Heart right ventricle (tissue), 16 donors: Measurements from ENCODE around the gene RCAN3. TPM values are rescaled to one million over a fixed set of nuclear protein-coding genes. Genes with fewer than 3 reads are reported as not detected.

Experiments
- ATAC-seq, 8 donors: fragments of 200-7000 bp; cut with Tn5 transposase; one replicate each; pipeline ENCODE4 v1.9.1; 2020; ENCODE audit warnings: mild to moderate bottlenecking in 8 of 8, moderate library complexity in 8 of 8, moderate number of reproducible peaks in 1 of 8
- DNase-seq, 2 donors: peaks; one replicate each; pipeline ENCODE4 v3.0.0-alpha.2; 2020
- H3K27ac ChIP-seq, 10 donors: fragments of 200-600 bp; sonication (generic) in 2 of 10; one replicate each; pipeline versions ENCODE4 v1.5.0 to v1.8.0; 2020 to 2022; ENCODE audit warnings: mild to moderate bottlenecking in 3 of 10
- H3K27me3 ChIP-seq, 7 donors: fragments of 200-600 bp; one replicate each; pipeline ENCODE4 v1.8.0; 2021 to 2022; ENCODE audit warnings: mild to moderate bottlenecking in 2 of 7
- H3K36me3 ChIP-seq, 9 donors: fragments of 200-600 bp; sonication (generic) in 1 of 9; one replicate each; pipeline versions ENCODE4 v1.5.0 to v1.8.0; 2020 to 2022; ENCODE audit warnings: mild to moderate bottlenecking in 2 of 9
- H3K4me1 ChIP-seq, 9 donors: fragments of 200-600 bp; sonication (generic) in 1 of 9; one replicate each; pipeline versions ENCODE4 v1.5.0 to v1.8.0; 2020 to 2022; ENCODE audit warnings: mild to moderate bottlenecking in 4 of 9
- H3K4me3 ChIP-seq, 10 donors: fragments of 200-600 bp; sonication (generic) in 2 of 10; one replicate each; pipeline versions ENCODE4 v1.5.0 to v1.8.0; 2020 to 2022; ENCODE audit warnings: mild to moderate bottlenecking in 7 of 10, moderate library complexity in 2 of 10
- H3K9me3 ChIP-seq, 11 donors: fragments of 200-600 bp in 10 of 11; sonication (generic) in 2 of 11; one replicate each; pipeline versions ENCODE4 v1.5.0 to v1.8.0; 2013 to 2022; ENCODE audit warnings: mild to moderate bottlenecking in 2 of 11, control low read depth in 1 of 11, moderate library complexity in 1 of 11
- WGBS, 2 donors: extraction: QIAGEN DNeasy Blood & Tissue Kit; methylation state at CpG; one replicate each; pipeline ENCODE4 v1.1.7; 2013; ENCODE audit warnings: inconsistent platforms in 1 of 2; 5-methylcytosine and 5-hydroxymethylcytosine counted together
- intact Hi-C, 10 donors: fragments of 100-400 bp; cut with DNase I; formaldehyde crosslinking; loops; one replicate each; pipeline versions ENCODE4 v1.11.1 to v1.14.2; 2022
- polyA plus RNA-seq, 2 donors: library from polyadenylated mRNA; stranded (reverse); fragments of 200-250 nt; gene quantifications; one replicate each; pipeline ENCODE4 v1.2.3, GENCODE V29; 2013
- total RNA-seq, 10 donors: library from RNA; stranded (reverse); fragmentation: NEBNext Ultra II Directional in 3 of 10; extraction: Animal tissue kit (Norgen Biotek cat#: 25700) in 3 of 10; gene quantifications; one replicate each; pipeline versions ENCODE4 v1.2.1 to v1.2.4, GENCODE V29; 2021 to 2023
- TF ChIP-seq, protein P1 (sequence below), 9 donors: fragments of 200-600 bp; sonication (generic) in 2 of 9; IDR thresholded peaks; one replicate each; pipeline versions ENCODE4 v1.5.0 to v1.8.0; 2021 to 2022; ENCODE audit warnings: antibody characterized with exemption in 9 of 9, mild to moderate bottlenecking in 5 of 9, moderate library complexity in 1 of 9
- donor health status: Arrhythmogenic right ventricular cardiomyopathy.
- donor health status: ischemic (EF 13 %, LVEDD 7.1; RV severe dilation, severe dysfunction).
- donor health status: healthy with polysubstance abuse.
- donor health status: DM: no; HTN: yes; CAD: no.
- donor health status: DM: no; HTN: no; CAD: no.
- donor health status: ischemic (EF 25% LVEDD 6.9; RV normal size, moderate dysfunction).
- donor health status: ischemic (EF 25% LVEDD 5.7; RV mildly dilated, moderate dysfunction).
- donor health status: healthy.
- donor health status: DM: yes; HTN: yes; CAD: no.
- donor health status: Ischemic cardiomyopathy.
- donor health status: ischemic (EF 35%, LVEDD 5.7; RV mildly dilated, moderate dysfunction).
- donor health status: nonischemic (EF 11% LVEDD 7.7; RV severe dilation, severe dysfunction).
- donor health status: DM: yes; HTN: yes; CAD: no.
- donor health status: PGD.
- donor health status: ischemic (EF 29% LVEDD 5.4; RV normal size, mild dysfunction).
- donor health status: nonischemic (EF 23%, LVEDD 6.1; RV moderate dilation, normal function).

The RCAN3 gene
- total and polyA plus RNA-seq, 12 donors: 2.3 to 7.9 (median 5.5) TPM

DNA sequence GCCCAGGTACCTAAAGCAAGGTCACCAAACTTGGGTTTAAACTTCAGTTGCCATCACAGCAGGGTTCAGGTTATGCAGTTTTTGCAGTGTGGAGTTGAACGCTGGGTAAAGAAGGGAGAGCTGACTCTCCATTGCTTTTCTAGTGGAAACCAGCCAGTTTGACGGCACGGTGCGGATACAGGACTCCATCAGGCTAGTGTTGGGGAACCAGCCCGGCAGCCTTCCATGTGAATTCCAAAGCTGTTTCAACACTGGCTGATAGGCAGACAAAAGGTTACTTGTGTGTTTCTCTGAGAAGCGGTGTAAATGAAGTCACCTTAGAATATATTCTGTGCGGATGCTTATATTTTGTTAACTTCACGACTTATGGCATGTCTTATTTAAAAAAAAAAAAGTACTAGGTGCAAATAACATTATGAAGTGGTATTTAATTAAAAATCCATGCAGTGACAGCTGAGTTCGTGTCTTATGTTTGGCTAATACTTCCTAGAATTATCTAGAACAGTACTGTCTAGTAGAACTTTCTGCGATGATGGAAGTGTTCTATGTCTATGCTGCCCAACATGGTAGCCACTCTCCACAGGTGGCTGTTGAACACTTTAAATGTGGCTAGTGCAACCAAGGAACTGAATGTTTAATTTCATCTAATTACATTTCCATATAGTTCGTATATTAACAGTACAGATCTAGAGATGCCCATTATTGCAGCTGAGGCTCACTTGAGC, 29.9 kb upstream of the RCAN3 start:
- DNase-seq (no peak), ATAC-seq (no peak)
- TF ChIP-seq, protein P1, sequence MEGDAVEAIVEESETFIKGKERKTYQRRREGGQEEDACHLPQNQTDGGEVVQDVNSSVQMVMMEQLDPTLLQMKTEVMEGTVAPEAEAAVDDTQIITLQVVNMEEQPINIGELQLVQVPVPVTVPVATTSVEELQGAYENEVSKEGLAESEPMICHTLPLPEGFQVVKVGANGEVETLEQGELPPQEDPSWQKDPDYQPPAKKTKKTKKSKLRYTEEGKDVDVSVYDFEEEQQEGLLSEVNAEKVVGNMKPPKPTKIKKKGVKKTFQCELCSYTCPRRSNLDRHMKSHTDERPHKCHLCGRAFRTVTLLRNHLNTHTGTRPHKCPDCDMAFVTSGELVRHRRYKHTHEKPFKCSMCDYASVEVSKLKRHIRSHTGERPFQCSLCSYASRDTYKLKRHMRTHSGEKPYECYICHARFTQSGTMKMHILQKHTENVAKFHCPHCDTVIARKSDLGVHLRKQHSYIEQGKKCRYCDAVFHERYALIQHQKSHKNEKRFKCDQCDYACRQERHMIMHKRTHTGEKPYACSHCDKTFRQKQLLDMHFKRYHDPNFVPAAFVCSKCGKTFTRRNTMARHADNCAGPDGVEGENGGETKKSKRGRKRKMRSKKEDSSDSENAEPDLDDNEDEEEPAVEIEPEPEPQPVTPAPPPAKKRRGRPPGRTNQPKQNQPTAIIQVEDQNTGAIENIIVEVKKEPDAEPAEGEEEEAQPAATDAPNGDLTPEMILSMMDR (IDR thresholded peaks at IDR 0.05): no peak
- H3K4me3 ChIP-seq: no peak overlapping the region
- peaks cover 0 to 7% (median 0%) of the 10 kb centered on the region in 9 donors for H3K4me1 ChIP-seq
- intact Hi-C loops: no loop called here
- H3K9me3 ChIP-seq: peaks cover 0 to 4% (median 0%) of the 10 kb centered on the region in 11 donors
- 78 to 79% methylated on average over 11 of the region's 11 CpGs for WGBS, 2 donors
- no peaks in the 10 kb centered on the region for H3K27me3 ChIP-seq
- H3K27ac ChIP-seq: no peak overlapping the region
- peaks cover 0 to 14% (median 0%) of the 10 kb centered on the region in 9 donors for H3K36me3 ChIP-seq

DNA sequence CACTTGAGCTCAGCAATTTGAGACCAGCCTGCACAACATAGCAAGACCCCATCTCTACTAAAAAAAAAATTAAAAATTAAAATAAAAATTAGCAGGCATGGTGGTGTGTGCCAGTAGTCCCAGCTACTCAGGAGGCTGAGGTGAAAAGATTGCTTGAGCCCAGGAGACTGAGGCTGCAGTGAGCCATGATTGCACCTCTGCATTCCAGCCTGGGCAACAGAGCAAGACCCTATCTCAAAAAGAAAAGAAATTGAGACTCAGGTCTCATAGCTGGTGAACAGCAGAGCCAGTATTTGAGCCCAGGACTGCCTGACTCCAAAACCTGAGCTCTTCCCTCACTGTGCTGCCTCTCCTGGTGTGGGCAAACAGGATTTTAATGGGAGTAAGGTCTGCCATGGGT, 28.4 kb upstream of the RCAN3 start:
- H3K27me3 ChIP-seq: no peaks in the 10 kb centered on the region
- H3K4me3 ChIP-seq: no peak overlapping the region
- ATAC-seq (no peak), DNase-seq (no peak)
- intact Hi-C loops: loop anchor here in 1 of 10 donors (2.0 kb wide), 1 partner anchor 29 kb away; the partner anchor contains the start of gene RCAN3
- peaks cover 0 to 4% (median 0%) of the 10 kb centered on the region in 11 donors for H3K9me3 ChIP-seq
- H3K4me1 ChIP-seq: peaks cover 0 to 7% (median 0%) of the 10 kb centered on the region in 9 donors
- H3K36me3 ChIP-seq: peaks cover 0 to 5% (median 0%) of the 10 kb centered on the region in 9 donors
- TF ChIP-seq, protein P1 (IDR thresholded peaks at IDR 0.05): no peak
- no peak overlapping the region for H3K27ac ChIP-seq

DNA sequence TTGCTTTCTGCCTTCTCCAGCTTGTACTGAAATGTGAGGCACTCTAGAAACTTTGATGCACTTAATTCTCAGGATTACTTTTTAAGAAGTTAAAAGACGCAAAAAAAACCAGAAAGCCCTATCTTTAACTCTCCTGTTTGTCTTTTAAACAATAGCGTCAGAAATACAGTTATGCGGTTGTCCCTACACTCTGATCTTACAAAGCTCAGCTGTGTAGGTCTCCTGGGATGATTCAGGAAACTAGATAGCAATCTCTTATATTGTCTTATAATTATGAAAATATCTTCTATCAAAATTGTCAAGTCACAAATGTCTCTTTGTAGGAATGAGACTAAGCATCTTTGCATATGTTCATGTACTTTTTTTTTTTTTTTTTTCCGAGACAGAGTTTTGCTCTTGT, 26.9 kb upstream of the RCAN3 start:
- Histone ChIP-seq H3K27ac (no peak overlapping the region), H3K4me3 (no peak overlapping the region), H3K9me3 (no peaks in the 10 kb centered on the region), H3K4me1 (peaks cover 0 to 7% (median 0%) of the 10 kb centered on the region in 9 donors), H3K36me3 (no peaks in the 10 kb centered on the region), H3K27me3 (no peaks in the 10 kb centered on the region)
- 65 to 68% methylated on average over 4 of the region's 4 CpGs for WGBS, 2 donors
- TF ChIP-seq, protein P1 (IDR thresholded peaks at IDR 0.05): no peak
- intact Hi-C loops: loop anchor here in 1 of 10 donors (2.0 kb wide), 1 partner anchor 27 kb away; the partner anchor contains the start of gene RCAN3
- ATAC-seq (peak in 5 of 8 donors; percentile 47 to 66 (median 55)), DNase-seq (no peak)

DNA sequence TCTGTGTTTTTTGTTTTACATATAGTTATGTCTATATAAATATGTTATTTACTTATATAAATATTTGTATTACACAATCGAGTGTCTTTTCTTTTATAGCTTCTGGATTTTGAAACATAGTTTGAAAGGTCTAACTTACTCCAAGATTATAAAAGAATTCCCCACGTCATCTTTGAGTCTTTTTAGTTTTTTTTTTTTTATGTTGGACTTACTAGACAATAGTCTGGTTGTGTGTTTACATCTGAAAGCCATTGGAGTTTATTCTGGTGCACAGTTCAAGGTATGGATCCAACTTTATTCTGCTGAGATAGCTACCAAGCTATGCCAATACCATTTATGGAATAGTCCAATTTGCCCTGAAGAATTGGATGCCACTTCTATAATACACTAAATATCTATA, 26.1 kb upstream of the RCAN3 start:
- intact Hi-C loops: no loop called here
- WGBS, 2 donors: 81 to 84% methylated on average over 2 of the region's 2 CpGs

More for the DNA sequence above, 26.1 kb upstream of the RCAN3 start:
- Histone ChIP-seq H3K4me3 (no peak overlapping the region), H3K36me3 (no peaks in the 10 kb centered on the region), H3K27ac (no peak overlapping the region), H3K4me1 (peaks cover 0 to 11% (median 0%) of the 10 kb centered on the region in 9 donors), H3K27me3 (no peaks in the 10 kb centered on the region), H3K9me3 (no peaks in the 10 kb centered on the region)
- TF ChIP-seq, protein P1 (IDR thresholded peaks at IDR 0.05): no peak
- ATAC-seq: no peak
- no peak for DNase-seq
